HepG2 (cell line): Measurements from ENCODE around the gene OSBPL2. TPM values are rescaled to one million over a fixed set of nuclear protein-coding genes. Genes with fewer than 3 reads are reported as not detected.

Experiments
- HIVEP1 ChIP-seq: sonication (generic); formaldehyde crosslinking; IDR thresholded peaks from 2 replicates; pipeline ENCODE4 v1.4.0; 2020; ENCODE audit warnings: mild to moderate bottlenecking, missing genetic modification reagents
- NFRKB ChIP-seq: fragments of 450-650 bp; IDR thresholded peaks from 2 replicates; pipeline ENCODE4 v1.6.1; 2017
- RNF2 ChIP-seq: fragments of 450-650 bp; conservative IDR thresholded peaks from 2 replicates; pipeline ENCODE4 v1.6.1; 2016; ENCODE audit warnings: low read depth
- SETDB1 ChIP-seq: sonication (generic); formaldehyde crosslinking; IDR thresholded peaks from 2 replicates; pipeline ENCODE4 v1.5.1; 2020; ENCODE audit warnings: missing genetic modification reagents, mild to moderate bottlenecking, borderline replicate concordance
- SIX4 ChIP-seq: sonication (generic); formaldehyde crosslinking; IDR thresholded peaks from 2 replicates; pipeline ENCODE4 v1.4.0; 2020; ENCODE audit warnings: missing genetic modification reagents
- SMYD3 ChIP-seq: sonication (generic); formaldehyde crosslinking; IDR thresholded peaks from 2 replicates; pipeline ENCODE4 v1.8.1; 2023; ENCODE audit warnings: mild to moderate bottlenecking, missing genetic modification reagents
- SRF ChIP-seq: IDR thresholded peaks from 2 replicates; pipeline ENCODE4 v1.6.1; 2011; ENCODE audit warnings: mild to moderate bottlenecking, low read depth, low read length, moderate library complexity
- STAG1 ChIP-seq: sonication (generic); formaldehyde crosslinking; IDR thresholded peaks from 2 replicates; pipeline ENCODE4 v1.4.0; 2020; ENCODE audit warnings: missing genetic modification reagents
- ZGPAT ChIP-seq: IDR thresholded peaks from 2 replicates; pipeline ENCODE4 v1.6.1; 2016; ENCODE audit warnings: mild to moderate bottlenecking
- ZNF713 ChIP-seq: sonication (generic); formaldehyde crosslinking; IDR thresholded peaks from 2 replicates; pipeline ENCODE4 v1.4.0; 2020; ENCODE audit warnings: mild to moderate bottlenecking, missing genetic modification reagents
- polyA plus RNA-seq, 8 experiments: library from polyadenylated mRNA; depleted of rRNA in 3 of 8; stranded (reverse) in 7 of 8; unstranded in 1 of 8; fragments of >200 nt; fragmentation: Illumina TruSeq in 4 of 8; extraction: Trizol in 4 of 8; gene quantifications; 2 replicates each; pipeline versions ENCODE4 v1.2.1 to v1.2.3, GENCODE V29; 2011 to 2016; ENCODE audit warnings: low read depth in 4 of 8, missing spikeins in 1 of 8, mixed read lengths in 1 of 8; ENCODE audit not compliant: insufficient read depth in 1 of 8
- total RNA-seq, 5 experiments: library from RNA; depleted of rRNA; stranded (reverse); fragments of >200 nt; fragmentation: Illumina TruSeq; extraction: Trizol; gene quantifications; 2 replicates each; pipeline ENCODE4 v1.2.3, GENCODE V29; 2016; ENCODE audit warnings: low read depth in 1 of 5
- TF ChIP-seq, protein P1 (sequence below): sonication (generic); formaldehyde crosslinking; IDR thresholded peaks from 2 replicates; pipeline ENCODE4 v1.8.1; 2022; ENCODE audit warnings: low read depth, mild to moderate bottlenecking, missing genetic modification reagents
- TF ChIP-seq, protein P2 (sequence below): sonication (generic); formaldehyde crosslinking; IDR thresholded peaks from 2 replicates; pipeline ENCODE4 v1.5.1; 2020; ENCODE audit warnings: missing genetic modification reagents, mild to moderate bottlenecking, borderline replicate concordance
- TF ChIP-seq, protein P3 (sequence below): sonication (generic); formaldehyde crosslinking; IDR thresholded peaks from 2 replicates; pipeline ENCODE4 v1.5.0; 2020; ENCODE audit warnings: missing genetic modification reagents, mild to moderate bottlenecking, borderline replicate concordance
- TF ChIP-seq, protein P4 (sequence below): sonication (generic); formaldehyde crosslinking; IDR thresholded peaks from 2 replicates; pipeline ENCODE4 v1.5.0; 2020; ENCODE audit warnings: mild to moderate bottlenecking, missing genetic modification reagents, borderline replicate concordance

Gene OSBPL2
- total and polyA plus RNA-seq, 2 of the 13 experiments (the other 11 are each of a cell fraction or from before 2014, with no cell fraction given) = 18.5 to 37.4 TPM

- TF ChIP-seq ZNF713 (CRISPR knock-in tag) (no peak), HIVEP1 (CRISPR knock-in tag) (no peak), SIX4 (CRISPR knock-in tag) (no peak), SETDB1 (CRISPR knock-in tag) (peak; percentile 40; the same call in 1 of the 2 replicates), RNF2 (no peak), ZGPAT (peak; percentile 27; the same call in 1 of the 2 replicates), SRF (no peak), NFRKB (no peak), STAG1 (CRISPR knock-in tag) (peak; percentile 28; the same call in 1 of the 2 replicates), SMYD3 (CRISPR knock-in tag) (peak; percentile 48; the same call in 1 of the 2 replicates)
- TF ChIP-seq, protein P1, sequence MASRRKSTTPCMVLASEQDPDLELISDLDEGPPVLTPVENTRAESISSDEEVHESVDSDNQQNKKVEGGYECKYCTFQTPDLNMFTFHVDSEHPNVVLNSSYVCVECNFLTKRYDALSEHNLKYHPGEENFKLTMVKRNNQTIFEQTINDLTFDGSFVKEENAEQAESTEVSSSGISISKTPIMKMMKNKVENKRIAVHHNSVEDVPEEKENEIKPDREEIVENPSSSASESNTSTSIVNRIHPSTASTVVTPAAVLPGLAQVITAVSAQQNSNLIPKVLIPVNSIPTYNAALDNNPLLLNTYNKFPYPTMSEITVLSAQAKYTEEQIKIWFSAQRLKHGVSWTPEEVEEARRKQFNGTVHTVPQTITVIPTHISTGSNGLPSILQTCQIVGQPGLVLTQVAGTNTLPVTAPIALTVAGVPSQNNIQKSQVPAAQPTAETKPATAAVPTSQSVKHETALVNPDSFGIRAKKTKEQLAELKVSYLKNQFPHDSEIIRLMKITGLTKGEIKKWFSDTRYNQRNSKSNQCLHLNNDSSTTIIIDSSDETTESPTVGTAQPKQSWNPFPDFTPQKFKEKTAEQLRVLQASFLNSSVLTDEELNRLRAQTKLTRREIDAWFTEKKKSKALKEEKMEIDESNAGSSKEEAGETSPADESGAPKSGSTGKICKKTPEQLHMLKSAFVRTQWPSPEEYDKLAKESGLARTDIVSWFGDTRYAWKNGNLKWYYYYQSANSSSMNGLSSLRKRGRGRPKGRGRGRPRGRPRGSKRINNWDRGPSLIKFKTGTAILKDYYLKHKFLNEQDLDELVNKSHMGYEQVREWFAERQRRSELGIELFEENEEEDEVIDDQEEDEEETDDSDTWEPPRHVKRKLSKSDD (CRISPR knock-in tag) = 0 out of 2 replicates have a peak, but pooled peaks have one; percentile 66
- TF ChIP-seq, protein P2, sequence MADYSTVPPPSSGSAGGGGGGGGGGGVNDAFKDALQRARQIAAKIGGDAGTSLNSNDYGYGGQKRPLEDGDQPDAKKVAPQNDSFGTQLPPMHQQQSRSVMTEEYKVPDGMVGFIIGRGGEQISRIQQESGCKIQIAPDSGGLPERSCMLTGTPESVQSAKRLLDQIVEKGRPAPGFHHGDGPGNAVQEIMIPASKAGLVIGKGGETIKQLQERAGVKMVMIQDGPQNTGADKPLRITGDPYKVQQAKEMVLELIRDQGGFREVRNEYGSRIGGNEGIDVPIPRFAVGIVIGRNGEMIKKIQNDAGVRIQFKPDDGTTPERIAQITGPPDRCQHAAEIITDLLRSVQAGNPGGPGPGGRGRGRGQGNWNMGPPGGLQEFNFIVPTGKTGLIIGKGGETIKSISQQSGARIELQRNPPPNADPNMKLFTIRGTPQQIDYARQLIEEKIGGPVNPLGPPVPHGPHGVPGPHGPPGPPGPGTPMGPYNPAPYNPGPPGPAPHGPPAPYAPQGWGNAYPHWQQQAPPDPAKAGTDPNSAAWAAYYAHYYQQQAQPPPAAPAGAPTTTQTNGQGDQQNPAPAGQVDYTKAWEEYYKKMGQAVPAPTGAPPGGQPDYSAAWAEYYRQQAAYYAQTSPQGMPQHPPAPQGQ (CRISPR knock-in tag) = no peak
- TF ChIP-seq, protein P3, sequence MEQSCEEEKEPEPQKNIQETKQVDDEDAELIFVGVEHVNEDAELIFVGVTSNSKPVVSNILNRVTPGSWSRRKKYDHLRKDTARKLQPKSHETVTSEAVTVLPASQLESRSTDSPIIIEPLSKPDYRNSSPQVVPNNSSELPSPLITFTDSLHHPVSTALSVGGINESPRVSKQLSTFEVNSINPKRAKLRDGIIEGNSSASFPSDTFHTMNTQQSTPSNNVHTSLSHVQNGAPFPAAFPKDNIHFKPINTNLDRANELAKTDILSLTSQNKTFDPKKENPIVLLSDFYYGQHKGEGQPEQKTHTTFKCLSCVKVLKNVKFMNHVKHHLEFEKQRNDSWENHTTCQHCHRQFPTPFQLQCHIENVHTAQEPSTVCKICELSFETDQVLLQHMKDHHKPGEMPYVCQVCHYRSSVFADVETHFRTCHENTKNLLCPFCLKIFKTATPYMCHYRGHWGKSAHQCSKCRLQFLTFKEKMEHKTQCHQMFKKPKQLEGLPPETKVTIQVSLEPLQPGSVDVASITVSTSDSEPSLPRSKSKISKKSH = no peak
- TF ChIP-seq, protein P4, sequence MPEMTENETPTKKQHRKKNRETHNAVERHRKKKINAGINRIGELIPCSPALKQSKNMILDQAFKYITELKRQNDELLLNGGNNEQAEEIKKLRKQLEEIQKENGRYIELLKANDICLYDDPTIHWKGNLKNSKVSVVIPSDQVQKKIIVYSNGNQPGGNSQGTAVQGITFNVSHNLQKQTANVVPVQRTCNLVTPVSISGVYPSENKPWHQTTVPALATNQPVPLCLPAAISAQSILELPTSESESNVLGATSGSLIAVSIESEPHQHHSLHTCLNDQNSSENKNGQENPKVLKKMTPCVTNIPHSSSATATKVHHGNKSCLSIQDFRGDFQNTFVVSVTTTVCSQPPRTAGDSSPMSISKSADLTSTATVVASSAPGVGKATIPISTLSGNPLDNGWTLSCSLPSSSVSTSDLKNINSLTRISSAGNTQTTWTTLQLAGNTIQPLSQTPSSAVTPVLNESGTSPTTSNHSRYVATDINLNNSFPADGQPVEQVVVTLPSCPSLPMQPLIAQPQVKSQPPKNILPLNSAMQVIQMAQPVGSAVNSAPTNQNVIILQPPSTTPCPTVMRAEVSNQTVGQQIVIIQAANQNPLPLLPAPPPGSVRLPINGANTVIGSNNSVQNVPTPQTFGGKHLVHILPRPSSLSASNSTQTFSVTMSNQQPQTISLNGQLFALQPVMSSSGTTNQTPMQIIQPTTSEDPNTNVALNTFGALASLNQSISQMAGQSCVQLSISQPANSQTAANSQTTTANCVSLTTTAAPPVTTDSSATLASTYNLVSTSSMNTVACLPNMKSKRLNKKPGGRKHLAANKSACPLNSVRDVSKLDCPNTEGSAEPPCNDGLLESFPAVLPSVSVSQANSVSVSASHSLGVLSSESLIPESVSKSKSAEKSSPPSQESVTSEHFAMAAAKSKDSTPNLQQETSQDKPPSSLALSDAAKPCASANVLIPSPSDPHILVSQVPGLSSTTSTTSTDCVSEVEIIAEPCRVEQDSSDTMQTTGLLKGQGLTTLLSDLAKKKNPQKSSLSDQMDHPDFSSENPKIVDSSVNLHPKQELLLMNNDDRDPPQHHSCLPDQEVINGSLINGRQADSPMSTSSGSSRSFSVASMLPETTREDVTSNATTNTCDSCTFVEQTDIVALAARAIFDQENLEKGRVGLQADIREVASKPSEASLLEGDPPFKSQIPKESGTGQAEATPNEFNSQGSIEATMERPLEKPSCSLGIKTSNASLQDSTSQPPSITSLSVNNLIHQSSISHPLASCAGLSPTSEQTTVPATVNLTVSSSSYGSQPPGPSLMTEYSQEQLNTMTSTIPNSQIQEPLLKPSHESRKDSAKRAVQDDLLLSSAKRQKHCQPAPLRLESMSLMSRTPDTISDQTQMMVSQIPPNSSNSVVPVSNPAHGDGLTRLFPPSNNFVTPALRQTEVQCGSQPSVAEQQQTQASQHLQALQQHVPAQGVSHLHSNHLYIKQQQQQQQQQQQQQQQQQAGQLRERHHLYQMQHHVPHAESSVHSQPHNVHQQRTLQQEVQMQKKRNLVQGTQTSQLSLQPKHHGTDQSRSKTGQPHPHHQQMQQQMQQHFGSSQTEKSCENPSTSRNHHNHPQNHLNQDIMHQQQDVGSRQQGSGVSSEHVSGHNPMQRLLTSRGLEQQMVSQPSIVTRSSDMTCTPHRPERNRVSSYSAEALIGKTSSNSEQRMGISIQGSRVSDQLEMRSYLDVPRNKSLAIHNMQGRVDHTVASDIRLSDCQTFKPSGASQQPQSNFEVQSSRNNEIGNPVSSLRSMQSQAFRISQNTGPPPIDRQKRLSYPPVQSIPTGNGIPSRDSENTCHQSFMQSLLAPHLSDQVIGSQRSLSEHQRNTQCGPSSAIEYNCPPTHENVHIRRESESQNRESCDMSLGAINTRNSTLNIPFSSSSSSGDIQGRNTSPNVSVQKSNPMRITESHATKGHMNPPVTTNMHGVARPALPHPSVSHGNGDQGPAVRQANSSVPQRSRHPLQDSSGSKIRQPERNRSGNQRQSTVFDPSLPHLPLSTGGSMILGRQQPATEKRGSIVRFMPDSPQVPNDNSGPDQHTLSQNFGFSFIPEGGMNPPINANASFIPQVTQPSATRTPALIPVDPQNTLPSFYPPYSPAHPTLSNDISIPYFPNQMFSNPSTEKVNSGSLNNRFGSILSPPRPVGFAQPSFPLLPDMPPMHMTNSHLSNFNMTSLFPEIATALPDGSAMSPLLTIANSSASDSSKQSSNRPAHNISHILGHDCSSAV = no peak
Observed at GRCh38 chr20:62244644-62245108, 6.4 kb downstream of the OSBPL2 start (continued).
